Right lobe of liver (tissue), 4 donors: ENCODE results near the gene C2orf92.

Source experiments
- POLR2A ChIP-seq: fragments of 450-650 bp; IDR thresholded peaks from one replicate; pipeline ENCODE4 v1.6.1; 2017; ENCODE audit warnings: antibody characterized with exemption, mild to moderate bottlenecking
- TF ChIP-seq, protein P1 (sequence below), 4 donors: fragments of 200-600 bp in 3 of 4; fragments of 450-650 bp in 1 of 4; IDR thresholded peaks; one replicate each; pipeline versions ENCODE4 v1.5.1 to v1.8.0; 2016 to 2022; ENCODE audit warnings: antibody characterized with exemption in 4 of 4, mild to moderate bottlenecking in 2 of 4
- donor health status: DM: no; HTN: no; CAD: no.
- donor health status: DM: no; HTN: no; CAD: no.
- donor health status: DM: no; HTN: yes; CAD: no.

DNA sequence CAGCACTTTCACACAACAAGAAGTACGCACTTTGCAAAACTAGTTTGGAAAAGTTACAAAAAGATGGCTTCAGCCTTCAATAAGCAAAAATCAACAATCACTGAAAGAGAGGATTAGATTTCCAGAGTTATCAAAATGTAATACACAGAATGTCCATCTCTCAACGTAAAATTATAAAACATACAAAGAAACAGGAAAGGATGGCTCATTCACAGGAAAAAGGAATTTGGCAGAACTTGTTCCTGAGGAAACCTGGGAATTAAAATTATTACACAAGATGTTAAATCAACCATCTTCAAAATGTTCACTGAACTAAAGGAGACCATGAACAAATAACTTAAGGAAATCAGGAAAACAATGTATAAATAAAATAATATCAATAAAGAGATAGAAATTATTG, 8.0 kb downstream of the C2orf92 start:
- no peak for TF ChIP-seq POLR2A
- TF ChIP-seq, protein P1, sequence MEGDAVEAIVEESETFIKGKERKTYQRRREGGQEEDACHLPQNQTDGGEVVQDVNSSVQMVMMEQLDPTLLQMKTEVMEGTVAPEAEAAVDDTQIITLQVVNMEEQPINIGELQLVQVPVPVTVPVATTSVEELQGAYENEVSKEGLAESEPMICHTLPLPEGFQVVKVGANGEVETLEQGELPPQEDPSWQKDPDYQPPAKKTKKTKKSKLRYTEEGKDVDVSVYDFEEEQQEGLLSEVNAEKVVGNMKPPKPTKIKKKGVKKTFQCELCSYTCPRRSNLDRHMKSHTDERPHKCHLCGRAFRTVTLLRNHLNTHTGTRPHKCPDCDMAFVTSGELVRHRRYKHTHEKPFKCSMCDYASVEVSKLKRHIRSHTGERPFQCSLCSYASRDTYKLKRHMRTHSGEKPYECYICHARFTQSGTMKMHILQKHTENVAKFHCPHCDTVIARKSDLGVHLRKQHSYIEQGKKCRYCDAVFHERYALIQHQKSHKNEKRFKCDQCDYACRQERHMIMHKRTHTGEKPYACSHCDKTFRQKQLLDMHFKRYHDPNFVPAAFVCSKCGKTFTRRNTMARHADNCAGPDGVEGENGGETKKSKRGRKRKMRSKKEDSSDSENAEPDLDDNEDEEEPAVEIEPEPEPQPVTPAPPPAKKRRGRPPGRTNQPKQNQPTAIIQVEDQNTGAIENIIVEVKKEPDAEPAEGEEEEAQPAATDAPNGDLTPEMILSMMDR (IDR thresholded peaks at IDR 0.05): no peak
